Prostate gland (tissue), 2 donors: ENCODE measurements around the gene ATRAID. TPM values are rescaled to one million over a fixed set of nuclear protein-coding genes. Genes with fewer than 3 reads are reported as not detected.

ENCODE experiments used
- DNase-seq: peaks from one replicate; pipeline ENCODE4 v3.0.0-alpha.2; 2019; ENCODE audit warnings: low spot score
- H3K27ac ChIP-seq, 2 donors: fragments of 200-600 bp; sonication (generic); 2 replicates each; pipeline ENCODE4 v1.5.1; 2017 to 2019
- H3K27me3 ChIP-seq: fragments of 200-600 bp; sonication (generic); replicated peaks from 2 replicates; pipeline ENCODE4 v1.5.1; 2019; ENCODE audit not compliant: insufficient read depth
- H3K36me3 ChIP-seq, 2 donors: fragments of 200-600 bp; sonication (generic); 1 replicate in 1 of 2; 2 replicates in 1 of 2; pipeline versions ENCODE4 v1.5.1 to v1.8.1; 2017 to 2019
- H3K4me1 ChIP-seq: fragments of 200-600 bp; sonication (generic); replicated peaks from 2 replicates; pipeline ENCODE4 v1.5.1; 2019
- H3K4me3 ChIP-seq, 2 donors: fragments of 200-600 bp; sonication (generic); 2 replicates each; pipeline ENCODE4 v1.5.1; 2017 to 2019
- H3K9me3 ChIP-seq: fragments of 200-600 bp; sonication (generic); 2 replicates; pipeline ENCODE4 v1.5.1; 2017
- POLR2A ChIP-seq: fragments of 450-650 bp; IDR thresholded peaks from one replicate; pipeline ENCODE4 v1.6.1; 2016; ENCODE audit warnings: antibody characterized with exemption, mild to moderate bottlenecking
- POLR2AphosphoS5 ChIP-seq: sonication (generic); formaldehyde crosslinking; IDR thresholded peaks from one replicate; pipeline ENCODE4 v1.6.1; 2017; ENCODE audit warnings: antibody characterized with exemption
- WGBS: methylation state at CpG from one replicate; pipeline ENCODE4 v1.1.5; 2018; 5-methylcytosine and 5-hydroxymethylcytosine counted together
- intact Hi-C: fragments of 100-400 bp; cut with DNase I; formaldehyde crosslinking; loops from one replicate; pipeline ENCODE4 v1.14.2; 2022
- total RNA-seq, 2 donors: library from RNA; depleted of rRNA; stranded (reverse); fragments of >200 nt; gene quantifications; one replicate each; pipeline ENCODE4 v1.1.0, GENCODE V29; 2016
- TF ChIP-seq, protein P1 (sequence below), 4 experiments: fragments of 200-600 bp in 2 of 4; fragments of 450-650 bp in 2 of 4; sonication (generic) in 2 of 4; IDR thresholded peaks; 1 replicate in 3 of 4; 2 replicates in 1 of 4; pipeline ENCODE4 v1.5.1; 2016 to 2019; ENCODE audit warnings: antibody characterized with exemption in 4 of 4, mild to moderate bottlenecking in 2 of 4, moderate library complexity in 2 of 4

Gene ATRAID
- total RNA-seq, 2 donors from 2014 or later: 217 to 222 TPM

- Histone ChIP-seq H3K27ac (peak overlapping the region; percentile 43 to 59), H3K4me1 (peaks cover 3% of the 10 kb centered on the region), H3K9me3 (no peaks in the 10 kb centered on the region), H3K4me3 (peak overlapping the region; percentile 49 to 56), H3K36me3 (no peaks in the 10 kb centered on the region), H3K27me3 (no peaks in the 10 kb centered on the region)
- TF ChIP-seq POLR2AphosphoS5: no peak
- TF ChIP-seq, protein P1, sequence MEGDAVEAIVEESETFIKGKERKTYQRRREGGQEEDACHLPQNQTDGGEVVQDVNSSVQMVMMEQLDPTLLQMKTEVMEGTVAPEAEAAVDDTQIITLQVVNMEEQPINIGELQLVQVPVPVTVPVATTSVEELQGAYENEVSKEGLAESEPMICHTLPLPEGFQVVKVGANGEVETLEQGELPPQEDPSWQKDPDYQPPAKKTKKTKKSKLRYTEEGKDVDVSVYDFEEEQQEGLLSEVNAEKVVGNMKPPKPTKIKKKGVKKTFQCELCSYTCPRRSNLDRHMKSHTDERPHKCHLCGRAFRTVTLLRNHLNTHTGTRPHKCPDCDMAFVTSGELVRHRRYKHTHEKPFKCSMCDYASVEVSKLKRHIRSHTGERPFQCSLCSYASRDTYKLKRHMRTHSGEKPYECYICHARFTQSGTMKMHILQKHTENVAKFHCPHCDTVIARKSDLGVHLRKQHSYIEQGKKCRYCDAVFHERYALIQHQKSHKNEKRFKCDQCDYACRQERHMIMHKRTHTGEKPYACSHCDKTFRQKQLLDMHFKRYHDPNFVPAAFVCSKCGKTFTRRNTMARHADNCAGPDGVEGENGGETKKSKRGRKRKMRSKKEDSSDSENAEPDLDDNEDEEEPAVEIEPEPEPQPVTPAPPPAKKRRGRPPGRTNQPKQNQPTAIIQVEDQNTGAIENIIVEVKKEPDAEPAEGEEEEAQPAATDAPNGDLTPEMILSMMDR (IDR thresholded peaks at IDR 0.05): no peak
- no peak for TF ChIP-seq POLR2A
- intact Hi-C loops: loop anchor here (10.0 kb wide), 1 partner anchor 158 kb away; the partner anchor contains the start of genes EIF2B4 and SNX17
- no peak for DNase-seq
- 81% methylated on average over 13 of the region's 13 CpGs for WGBS
These were observed 4.7 kb downstream of the ATRAID start for GRCh38 chr2:27216416-27217137.

- intact Hi-C loops: loop anchor here (10.0 kb wide), 1 partner anchor 157 kb away; the partner anchor contains the start of genes EIF2B4 and SNX17
- Histone ChIP-seq H3K36me3 (no peaks in the 10 kb centered on the region), H3K4me3 (peak within 1 kb of the TSS; percentile 49 to 56), H3K9me3 (no peaks in the 10 kb centered on the region), H3K27me3 (no peaks in the 10 kb centered on the region), H3K27ac (peak within 1 kb of the TSS; percentile 43 to 59), H3K4me1 (peaks cover 3% of the 10 kb centered on the region)
- TF ChIP-seq POLR2AphosphoS5: peak; percentile 65
- no peak for TF ChIP-seq POLR2A
- TF ChIP-seq, protein P1 (IDR thresholded peaks at IDR 0.05): peak in 2 of 4 experiments; percentile 35 to 58
- 2% methylated on average over 59 of the region's 72 CpGs for WGBS
- peak; percentile 78 for DNase-seq
These were observed 5.6 kb downstream of the ATRAID start, which contains the start of gene CAD for GRCh38 chr2:27217173-27218121. TSS of gene CAD (plus strand) at chr2:27217369. CDS start at chr2:27217552, 183 bp downstream.

DNA sequence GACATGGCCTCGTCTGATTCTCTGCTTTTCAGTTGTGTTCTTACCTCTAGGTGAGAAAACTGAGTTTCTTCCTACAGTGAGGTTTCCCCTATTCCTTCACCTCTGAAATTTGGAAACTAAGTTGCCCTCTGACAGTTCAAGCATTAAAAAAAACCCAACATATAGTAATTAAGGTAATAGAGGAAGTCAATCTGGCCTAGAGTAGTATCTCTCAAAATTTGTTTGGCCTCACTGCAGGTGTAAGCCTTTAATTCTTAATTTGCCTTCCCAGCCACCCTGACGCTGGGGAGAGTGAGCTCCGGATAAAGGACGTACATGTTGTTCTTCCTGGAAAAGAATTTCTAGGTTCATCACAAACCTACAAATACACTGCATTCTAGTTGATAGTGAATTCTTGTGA, 6.8 kb downstream of the ATRAID start:
- Histone ChIP-seq H3K4me3 (no peak overlapping the region), H3K36me3 (no peaks in the 10 kb centered on the region), H3K27ac (no peak overlapping the region), H3K9me3 (no peaks in the 10 kb centered on the region), H3K4me1 (peaks cover 3% of the 10 kb centered on the region), H3K27me3 (no peaks in the 10 kb centered on the region)
- TF ChIP-seq POLR2AphosphoS5: no peak
- TF ChIP-seq, protein P1 (IDR thresholded peaks at IDR 0.05): no peak
- no peak for TF ChIP-seq POLR2A
- no peak for DNase-seq
- intact Hi-C loops: loop anchor here (10.0 kb wide), 1 partner anchor 156 kb away; the partner anchor contains the start of genes EIF2B4 and SNX17
- 91% methylated on average over 4 of the region's 4 CpGs for WGBS

- peaks cover 3% of the 10 kb centered on the region for H3K4me1 ChIP-seq
- 79% methylated on average over 2 of the region's 2 CpGs for WGBS
- no peak for TF ChIP-seq POLR2A
- TF ChIP-seq POLR2AphosphoS5: no peak
- TF ChIP-seq, protein P1 (IDR thresholded peaks at IDR 0.05): no peak
- no peak overlapping the region for H3K4me3 ChIP-seq
- no peaks in the 10 kb centered on the region for H3K9me3 ChIP-seq
- intact Hi-C loops: loop anchor here (10.0 kb wide), 1 partner anchor 156 kb away; the partner anchor contains the start of genes EIF2B4 and SNX17
- no peaks in the 10 kb centered on the region for H3K36me3 ChIP-seq
- no peak overlapping the region for H3K27ac ChIP-seq
- no peak for DNase-seq
- no peaks in the 10 kb centered on the region for H3K27me3 ChIP-seq
These were observed 7.2 kb downstream of the ATRAID start for GRCh38 chr2:27219091-27219490.
